ENCODE results near the gene CACNA2D4.

The CACNA2D4 gene

GRCh38 chr12:1803736-1804135 lies 114.7 kb downstream of the CACNA2D4 start:
- Histone ChIP-seq H3K9me3 (ENCODE audit: control insufficient read depth, low read length) (no peaks in the 10 kb centered on the region), H3K36me3 (ENCODE audit: control insufficient read depth, insufficient read depth, low read length) (no peaks in the 10 kb centered on the region), H3K27me3 (replicated peaks; ENCODE audit: control insufficient read depth, insufficient read depth, low read length, poor library complexity, severe bottlenecking) (no peaks in the 10 kb centered on the region), H3K4me1 (ENCODE audit: control insufficient read depth, insufficient read depth, low read length, poor library complexity, severe bottlenecking) (peaks cover 5% of the 10 kb centered on the region), H3K27ac (ENCODE audit: insufficient read depth, low read length, poor library complexity, severe bottlenecking) (no peak overlapping the region), H3K4me3 (ENCODE audit: insufficient read depth, low read depth, low read length, poor library complexity, severe bottlenecking) (no peak overlapping the region)
- no peak for DNase-seq

GRCh38 chr12:1801303-1801975 lies 117.0 kb downstream of the CACNA2D4 start:
- Histone ChIP-seq H3K4me1 (ENCODE audit: control insufficient read depth, insufficient read depth, low read length, poor library complexity, severe bottlenecking) (peaks cover 18% of the 10 kb centered on the region), H3K9me3 (ENCODE audit: control insufficient read depth, low read length) (no peaks in the 10 kb centered on the region), H3K4me3 (ENCODE audit: insufficient read depth, low read depth, low read length, poor library complexity, severe bottlenecking) (no peak overlapping the region), H3K27me3 (replicated peaks; ENCODE audit: control insufficient read depth, insufficient read depth, low read length, poor library complexity, severe bottlenecking) (no peaks in the 10 kb centered on the region), H3K27ac (ENCODE audit: insufficient read depth, low read length, poor library complexity, severe bottlenecking) (no peak overlapping the region), H3K36me3 (ENCODE audit: control insufficient read depth, insufficient read depth, low read length) (no peaks in the 10 kb centered on the region)
- no peak for DNase-seq

- Histone ChIP-seq H3K27me3 (replicated peaks; ENCODE audit: control insufficient read depth, insufficient read depth, low read length, poor library complexity, severe bottlenecking) (no peaks in the 10 kb centered on the region), H3K9me3 (ENCODE audit: control insufficient read depth, low read length) (no peaks in the 10 kb centered on the region), H3K4me3 (ENCODE audit: insufficient read depth, low read depth, low read length, poor library complexity, severe bottlenecking) (no peak overlapping the region), H3K4me1 (ENCODE audit: control insufficient read depth, insufficient read depth, low read length, poor library complexity, severe bottlenecking) (peaks cover 18% of the 10 kb centered on the region), H3K36me3 (ENCODE audit: control insufficient read depth, insufficient read depth, low read length) (no peaks in the 10 kb centered on the region), H3K27ac (ENCODE audit: insufficient read depth, low read length, poor library complexity, severe bottlenecking) (no peak overlapping the region)
- DNase-seq = no peak
Measured at GRCh38 chr12:1800401-1801302, 117.8 kb downstream of the CACNA2D4 start.

GRCh38 chr12:1799882-1800400 lies 118.5 kb downstream of the CACNA2D4 start:
- Histone ChIP-seq H3K27ac (ENCODE audit: insufficient read depth, low read length, poor library complexity, severe bottlenecking) (no peak overlapping the region), H3K36me3 (ENCODE audit: control insufficient read depth, insufficient read depth, low read length) (no peaks in the 10 kb centered on the region), H3K27me3 (replicated peaks; ENCODE audit: control insufficient read depth, insufficient read depth, low read length, poor library complexity, severe bottlenecking) (no peaks in the 10 kb centered on the region)

GRCh38 chr12:1799051-1799881 lies 119.2 kb downstream of the CACNA2D4 start:
- peaks cover 13% of the 10 kb centered on the region for H3K4me1 ChIP-seq (ENCODE audit: control insufficient read depth, insufficient read depth, low read length, poor library complexity, severe bottlenecking)
- no peaks in the 10 kb centered on the region for H3K36me3 ChIP-seq (ENCODE audit: control insufficient read depth, insufficient read depth, low read length)
- no peak overlapping the region for H3K27ac ChIP-seq (ENCODE audit: insufficient read depth, low read length, poor library complexity, severe bottlenecking)
- no peak overlapping the region for H3K4me3 ChIP-seq (ENCODE audit: insufficient read depth, low read depth, low read length, poor library complexity, severe bottlenecking)
- no peak for DNase-seq
- no peaks in the 10 kb centered on the region for H3K9me3 ChIP-seq (ENCODE audit: control insufficient read depth, low read length)
- H3K27me3 ChIP-seq (replicated peaks; ENCODE audit: control insufficient read depth, insufficient read depth, low read length, poor library complexity, severe bottlenecking) = no peaks in the 10 kb centered on the region

More at GRCh38 chr12:1799882-1800400, 118.5 kb downstream of the CACNA2D4 start:
- H3K4me1 ChIP-seq (ENCODE audit: control insufficient read depth, insufficient read depth, low read length, poor library complexity, severe bottlenecking) = peaks cover 18% of the 10 kb centered on the region
- no peak for DNase-seq
- H3K9me3 ChIP-seq (ENCODE audit: control insufficient read depth, low read length) = no peaks in the 10 kb centered on the region
- H3K4me3 ChIP-seq (ENCODE audit: insufficient read depth, low read depth, low read length, poor library complexity, severe bottlenecking) = no peak overlapping the region

GRCh38 chr12:1798641-1799020 lies 119.8 kb downstream of the CACNA2D4 start:
- DNase-seq = no peak
- H3K4me1 ChIP-seq (ENCODE audit: control insufficient read depth, insufficient read depth, low read length, poor library complexity, severe bottlenecking) = peaks cover 13% of the 10 kb centered on the region
- H3K4me3 ChIP-seq (ENCODE audit: insufficient read depth, low read depth, low read length, poor library complexity, severe bottlenecking) = no peak overlapping the region
- H3K27me3 ChIP-seq (replicated peaks; ENCODE audit: control insufficient read depth, insufficient read depth, low read length, poor library complexity, severe bottlenecking) = no peaks in the 10 kb centered on the region
- H3K27ac ChIP-seq (ENCODE audit: insufficient read depth, low read length, poor library complexity, severe bottlenecking) = no peak overlapping the region
- no peaks in the 10 kb centered on the region for H3K36me3 ChIP-seq (ENCODE audit: control insufficient read depth, insufficient read depth, low read length)
- no peaks in the 10 kb centered on the region for H3K9me3 ChIP-seq (ENCODE audit: control insufficient read depth, low read length)

- peaks cover 13% of the 10 kb centered on the region for H3K4me1 ChIP-seq (ENCODE audit: control insufficient read depth, insufficient read depth, low read length, poor library complexity, severe bottlenecking)
- no peaks in the 10 kb centered on the region for H3K36me3 ChIP-seq (ENCODE audit: control insufficient read depth, insufficient read depth, low read length)
- H3K27ac ChIP-seq (ENCODE audit: insufficient read depth, low read length, poor library complexity, severe bottlenecking) = no peak overlapping the region
- DNase-seq = no peak
- no peaks in the 10 kb centered on the region for H3K9me3 ChIP-seq (ENCODE audit: control insufficient read depth, low read length)
- no peak overlapping the region for H3K4me3 ChIP-seq (ENCODE audit: insufficient read depth, low read depth, low read length, poor library complexity, severe bottlenecking)
- no peaks in the 10 kb centered on the region for H3K27me3 ChIP-seq (replicated peaks; ENCODE audit: control insufficient read depth, insufficient read depth, low read length, poor library complexity, severe bottlenecking)
Measured at GRCh38 chr12:1797991-1798640, 120.3 kb downstream of the CACNA2D4 start.

GRCh38 chr12:1797011-1797901 lies 121.2 kb downstream of the CACNA2D4 start:
- Histone ChIP-seq H3K9me3 (ENCODE audit: control insufficient read depth, low read length) (no peaks in the 10 kb centered on the region), H3K4me3 (ENCODE audit: insufficient read depth, low read depth, low read length, poor library complexity, severe bottlenecking) (peak overlapping the region; percentile 64), H3K4me1 (ENCODE audit: control insufficient read depth, insufficient read depth, low read length, poor library complexity, severe bottlenecking) (peaks cover 13% of the 10 kb centered on the region), H3K36me3 (ENCODE audit: control insufficient read depth, insufficient read depth, low read length) (no peaks in the 10 kb centered on the region), H3K27me3 (replicated peaks; ENCODE audit: control insufficient read depth, insufficient read depth, low read length, poor library complexity, severe bottlenecking) (no peaks in the 10 kb centered on the region), H3K27ac (ENCODE audit: insufficient read depth, low read length, poor library complexity, severe bottlenecking) (peak overlapping the region; percentile 85)
- peak; percentile 44 to 64 (median 49) for DNase-seq
